ENCODE data around the gene FGB. TPM values are rescaled to one million over a fixed set of nuclear protein-coding genes. Genes with fewer than 3 reads are reported as not detected.

The FGB gene
- polyA plus RNA-seq, 1 donor, result not detected

- DNase-seq (ENCODE audit: low read depth), result no peak
These were observed 57.3 kb downstream of the FGB start for GRCh38 chr4:154620111-154620510.

Other genes starting within 250 kb of the FGB start
- 7.4 TPM for gene DCHS2, start 71.2 kb upstream of the FGB start, polyA plus RNA-seq (ENCODE audit: insufficient read length)
- 54.9 TPM for gene PLRG1, start 12.6 kb upstream of the FGB start, polyA plus RNA-seq (ENCODE audit: insufficient read length)
- gene FGA, start 27.7 kb downstream of the FGB start, polyA plus RNA-seq (ENCODE audit: insufficient read length), result not detected
- not detected for gene FGG, start 49.6 kb downstream of the FGB start, polyA plus RNA-seq (ENCODE audit: insufficient read length)
- gene LRAT, start 181.0 kb downstream of the FGB start, polyA plus RNA-seq (ENCODE audit: insufficient read length), result 0.06 TPM
- gene RBM46, start 218.3 kb downstream of the FGB start, polyA plus RNA-seq (ENCODE audit: insufficient read length), result not detected